CD14-positive monocyte (primary cell): ENCODE measurements around the gene TNNI3. TPM values are rescaled to one million over a fixed set of nuclear protein-coding genes. Genes with fewer than 3 reads are reported as not detected.
"Not testable (repeated sequence)": the region's sequence is repeated elsewhere in the genome, so short reads cannot be mapped to it uniquely, and the experiment has no call there.

Experiments used
- DNase-seq, 3 donors: peaks; one replicate each; pipeline ENCODE4 v3.0.0-alpha.2; 2011 to 2022
- H2AFZ ChIP-seq: 2 replicates; pipeline ENCODE4 v1.6.0; 2012; ENCODE audit warnings: mild to moderate bottlenecking, low read depth, low read length, inconsistent platforms; ENCODE audit not compliant: insufficient read depth, poor library complexity, severe bottlenecking
- H3K27ac ChIP-seq, 2 donors: 1 replicate in 1 of 2; 2 replicates in 1 of 2; pipeline ENCODE4 v1.5.1; 2012 to 2013; ENCODE audit warnings: low read length in 2 of 2, control low read depth in 1 of 2, inconsistent platforms in 1 of 2, low read depth in 1 of 2, mild to moderate bottlenecking in 1 of 2
- H3K27me3 ChIP-seq, 2 donors: one replicate each; pipeline versions ENCODE4 v1.6.0 to v1.6.1; 2011 to 2013; ENCODE audit warnings: low read length in 2 of 2; ENCODE audit not compliant: control insufficient read depth in 2 of 2, insufficient read depth in 2 of 2
- H3K36me3 ChIP-seq, 2 donors: replicated peaks in 1 of 2; 1 replicate in 1 of 2; 2 replicates in 1 of 2; pipeline versions ENCODE4 v1.5.1 to v1.6.1; 2012 to 2013; ENCODE audit warnings: low read length in 2 of 2, control low read depth in 1 of 2, inconsistent platforms in 1 of 2, mild to moderate bottlenecking in 1 of 2; ENCODE audit not compliant: insufficient read depth in 2 of 2, control insufficient read depth in 1 of 2
- H3K4me1 ChIP-seq, 2 donors: 1 replicate in 1 of 2; 2 replicates in 1 of 2; pipeline versions ENCODE4 v1.5.1 to v1.6.1; 2012 to 2013; ENCODE audit warnings: low read length in 2 of 2, control low read depth in 1 of 2, inconsistent platforms in 1 of 2, mild to moderate bottlenecking in 1 of 2, moderate library complexity in 1 of 2; ENCODE audit not compliant: insufficient read depth in 2 of 2, control insufficient read depth in 1 of 2
- H3K4me2 ChIP-seq: replicated peaks from 2 replicates; pipeline ENCODE3; 2012; ENCODE audit warnings: low read length, moderate library complexity, mild to moderate bottlenecking; ENCODE audit not compliant: poor library complexity, severe bottlenecking; ENCODE audit errors: extremely low read depth
- H3K4me3 ChIP-seq, 3 experiments: fragments of 200-600 bp in 1 of 3; sonication (generic) in 1 of 3; replicated peaks in 1 of 3; 1 replicate in 2 of 3; 2 replicates in 1 of 3; pipeline ENCODE4 v1.5.1; 2011 to 2013; ENCODE audit warnings: low read length in 3 of 3, mild to moderate bottlenecking in 3 of 3, control low read depth in 2 of 3, low read depth in 2 of 3, inconsistent platforms in 1 of 3, moderate library complexity in 1 of 3
- H3K79me2 ChIP-seq: 2 replicates; pipeline ENCODE4 v1.6.0; 2012; ENCODE audit warnings: mild to moderate bottlenecking, control low read depth, inconsistent platforms, low read length, moderate library complexity; ENCODE audit not compliant: insufficient read depth
- H3K9ac ChIP-seq: 2 replicates; pipeline ENCODE4 v1.6.0; 2017; ENCODE audit warnings: low read length, mild to moderate bottlenecking; ENCODE audit not compliant: insufficient read depth, poor library complexity, severe bottlenecking
- H3K9me3 ChIP-seq, 2 donors: replicated peaks in 1 of 2; 1 replicate in 1 of 2; 2 replicates in 1 of 2; pipeline versions ENCODE4 v1.5.1 to v1.6.1; 2012 to 2013; ENCODE audit warnings: low read length in 2 of 2, control low read depth in 1 of 2; ENCODE audit not compliant: control insufficient read depth in 1 of 2, insufficient read depth in 1 of 2
- H4K20me1 ChIP-seq: 2 replicates; pipeline ENCODE4 v1.6.0; 2012; ENCODE audit warnings: mild to moderate bottlenecking, low read length, control low read depth, moderate library complexity; ENCODE audit not compliant: insufficient read depth
- H3K27ac Mint-ChIP-seq, 7 donors: one replicate each; pipeline ENCODE4 v1.8.0; 2020; ENCODE audit warnings: mild to moderate bottlenecking in 7 of 7, mixed read lengths in 7 of 7, moderate library complexity in 6 of 7, inconsistent platforms in 2 of 7
- H3K27me3 Mint-ChIP-seq, 3 donors: one replicate each; pipeline ENCODE4 v1.8.0; 2021 to 2022; ENCODE audit warnings: low read depth in 3 of 3, mild to moderate bottlenecking in 3 of 3, mixed read lengths in 3 of 3, moderate library complexity in 3 of 3, inconsistent platforms in 1 of 3
- H3K36me3 Mint-ChIP-seq, 2 donors: one replicate each; pipeline ENCODE4 v1.8.0; 2020; ENCODE audit warnings: mixed read lengths in 2 of 2, inconsistent platforms in 1 of 2, mild to moderate bottlenecking in 1 of 2
- H3K4me1 Mint-ChIP-seq: one replicate; pipeline ENCODE4 v1.8.0; 2020; ENCODE audit warnings: mild to moderate bottlenecking, mixed read lengths
- H3K4me3 Mint-ChIP-seq, 2 donors: one replicate each; pipeline ENCODE4 v1.8.0; 2020; ENCODE audit warnings: mild to moderate bottlenecking in 2 of 2, mixed read lengths in 2 of 2, moderate library complexity in 1 of 2
- H3K9me3 Mint-ChIP-seq, 7 donors: one replicate each; pipeline ENCODE4 v1.8.0; 2020 to 2022; ENCODE audit warnings: mixed read lengths in 7 of 7, mild to moderate bottlenecking in 6 of 7, moderate library complexity in 6 of 7, inconsistent platforms in 2 of 7
- WGBS: methylation state at CpG from one replicate; pipeline ENCODE4 v1.1.5; 2013; ENCODE audit warnings: missing lambda C conversion rate; ENCODE audit not compliant: insufficient coverage; 5-methylcytosine and 5-hydroxymethylcytosine counted together
- intact Hi-C, 2 donors: fragments of 100-400 bp; cut with micrococcal nuclease; formaldehyde crosslinking; loops; one replicate each; pipeline versions ENCODE4 v1.15.0 to v1.15.1; 2023
- polyA plus RNA-seq, 3 donors: library from polyadenylated mRNA; depleted of rRNA in 1 of 3; unstranded in 2 of 3; stranded (reverse) in 1 of 3; fragments of 300-500 nt in 2 of 3; fragments of >200 nt in 1 of 3; fragmentation: Illumina TruSeq in 2 of 3; gene quantifications; 1 replicate in 2 of 3; 2 replicates in 1 of 3; pipeline ENCODE4 v1.2.3, GENCODE V29; 2012 to 2021
- TF ChIP-seq, protein P1 (sequence below): fragments of 200-600 bp; IDR thresholded peaks from one replicate; pipeline ENCODE4 v1.8.0; 2022; ENCODE audit warnings: antibody characterized with exemption, mild to moderate bottlenecking

The TNNI3 gene
- polyA plus RNA-seq, 3 donors = 1.2 TPM; not detected in 2

DNA sequence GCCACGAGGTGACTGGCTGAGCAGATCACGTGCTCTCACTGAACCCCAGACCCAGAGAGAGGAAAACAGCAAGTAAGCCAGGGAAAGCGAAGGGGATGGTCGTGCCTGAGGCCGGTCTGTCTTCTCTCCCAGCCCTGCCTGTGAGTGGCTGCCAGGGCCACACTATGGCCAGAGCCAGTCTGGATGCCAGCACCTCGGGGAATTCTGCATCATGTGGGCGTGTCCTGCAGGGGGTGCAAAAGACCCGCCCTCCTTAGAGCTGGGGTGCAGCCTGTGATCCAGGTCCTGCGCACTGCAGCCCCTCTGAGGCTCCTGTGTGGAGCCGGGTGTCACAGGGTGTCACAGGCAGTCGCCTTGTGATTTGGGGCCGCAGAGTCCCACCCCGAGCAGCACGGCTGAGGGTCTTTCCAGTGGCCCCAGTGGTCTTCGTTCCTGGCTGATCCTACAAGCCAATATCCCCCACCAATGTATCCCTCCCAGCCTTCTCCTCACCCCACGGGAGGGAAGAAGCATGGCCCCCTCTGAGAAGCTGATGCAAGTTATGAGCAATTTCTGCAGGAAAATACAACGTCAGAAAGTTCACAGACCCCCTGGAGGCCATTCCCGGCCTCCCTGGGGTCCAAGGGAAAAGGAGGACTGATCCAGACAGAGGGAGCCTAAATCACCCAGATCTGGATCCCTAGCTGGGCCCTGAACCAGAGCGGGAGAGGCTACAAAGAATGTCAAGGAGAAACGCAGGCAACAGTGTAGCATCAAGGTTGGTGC, 47.8 kb downstream of the TNNI3 start:
- WGBS = 95% methylated on average over 15 of the region's 20 CpGs
- H3K27me3 Mint-ChIP-seq = peaks cover 0 to 1% (median 0%) of the 10 kb centered on the region in 3 donors

DNA sequence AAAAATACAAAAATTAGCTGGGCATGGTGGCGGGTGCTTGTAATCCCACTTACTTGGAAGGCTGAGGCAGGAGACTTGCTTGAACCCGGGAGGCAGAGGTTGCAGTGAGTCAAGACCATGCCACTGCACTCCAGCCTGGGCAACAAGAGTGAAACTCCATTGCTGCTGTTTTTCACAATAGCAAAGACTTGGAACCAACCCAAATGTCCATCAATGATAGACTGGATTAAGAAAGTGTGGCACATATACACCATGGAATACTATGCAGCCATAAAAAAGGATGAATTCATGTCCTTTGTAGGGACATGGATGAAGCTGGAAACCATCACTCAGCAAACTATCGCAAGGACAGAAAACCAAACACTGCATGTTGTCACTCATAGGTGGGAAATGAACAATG, 50.3 kb downstream of the TNNI3 start:
- intact Hi-C loops, H2AFZ ChIP-seq, H3K4me1 Mint-ChIP-seq, H3K9me3 Mint-ChIP-seq, H3K4me3 Mint-ChIP-seq, H3K27me3 ChIP-seq, H3K27ac Mint-ChIP-seq, H3K4me1 ChIP-seq, H3K27ac ChIP-seq, H3K4me3 ChIP-seq, DNase-seq, H3K27me3 Mint-ChIP-seq, H3K4me2 ChIP-seq, H3K9ac ChIP-seq: not testable (repeated sequence)
- H3K79me2 ChIP-seq = peaks cover 52% of the 10 kb centered on the region
- H4K20me1 ChIP-seq = peaks cover 93% of the 10 kb centered on the region
- peaks cover 44 to 69% of the 10 kb centered on the region in 2 donors for H3K36me3 ChIP-seq
- 94% methylated on average over 2 of the region's 3 CpGs for WGBS
- peaks cover 48 to 77% of the 10 kb centered on the region in 2 donors for H3K36me3 Mint-ChIP-seq
- H3K9me3 ChIP-seq = peaks cover 0 to 11% of the 10 kb centered on the region in 2 donors

More for the DNA sequence above, 47.8 kb downstream of the TNNI3 start:
- peaks cover 0 to 1% of the 10 kb centered on the region in 2 donors for H3K4me1 ChIP-seq
- Mint-ChIP-seq H3K27ac (peak overlapping the region in 1 of 7 donors; percentile 71), H3K36me3 (peaks cover 38 to 75% of the 10 kb centered on the region in 2 donors), H3K9me3 (peaks cover 0 to 2% (median 0%) of the 10 kb centered on the region in 7 donors), H3K4me3 (no peak overlapping the region), H3K4me1 (peaks cover 5% of the 10 kb centered on the region)
- intact Hi-C loops = loop anchor here in 1 of 2 donors (10.0 kb wide), 1 partner anchor 145 kb away; the partner anchor contains the start of gene PPP6R1
- H4K20me1 ChIP-seq = peaks cover 96% of the 10 kb centered on the region
- no peak for DNase-seq
- no peaks in the 10 kb centered on the region for H3K9me3 ChIP-seq
- H2AFZ ChIP-seq = no peak overlapping the region
- H3K27me3 ChIP-seq = no peaks in the 10 kb centered on the region
- H3K79me2 ChIP-seq = peaks cover 70% of the 10 kb centered on the region
- TF ChIP-seq, protein P1, sequence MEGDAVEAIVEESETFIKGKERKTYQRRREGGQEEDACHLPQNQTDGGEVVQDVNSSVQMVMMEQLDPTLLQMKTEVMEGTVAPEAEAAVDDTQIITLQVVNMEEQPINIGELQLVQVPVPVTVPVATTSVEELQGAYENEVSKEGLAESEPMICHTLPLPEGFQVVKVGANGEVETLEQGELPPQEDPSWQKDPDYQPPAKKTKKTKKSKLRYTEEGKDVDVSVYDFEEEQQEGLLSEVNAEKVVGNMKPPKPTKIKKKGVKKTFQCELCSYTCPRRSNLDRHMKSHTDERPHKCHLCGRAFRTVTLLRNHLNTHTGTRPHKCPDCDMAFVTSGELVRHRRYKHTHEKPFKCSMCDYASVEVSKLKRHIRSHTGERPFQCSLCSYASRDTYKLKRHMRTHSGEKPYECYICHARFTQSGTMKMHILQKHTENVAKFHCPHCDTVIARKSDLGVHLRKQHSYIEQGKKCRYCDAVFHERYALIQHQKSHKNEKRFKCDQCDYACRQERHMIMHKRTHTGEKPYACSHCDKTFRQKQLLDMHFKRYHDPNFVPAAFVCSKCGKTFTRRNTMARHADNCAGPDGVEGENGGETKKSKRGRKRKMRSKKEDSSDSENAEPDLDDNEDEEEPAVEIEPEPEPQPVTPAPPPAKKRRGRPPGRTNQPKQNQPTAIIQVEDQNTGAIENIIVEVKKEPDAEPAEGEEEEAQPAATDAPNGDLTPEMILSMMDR = no peak
- H3K36me3 ChIP-seq = peaks cover 43 to 69% of the 10 kb centered on the region in 2 donors
- H3K4me2 ChIP-seq = no peak overlapping the region
- no peak overlapping the region for H3K4me3 ChIP-seq
- H3K9ac ChIP-seq = no peak overlapping the region
- H3K27ac ChIP-seq = no peak overlapping the region
